HUES64 (cell line): ENCODE data around the gene ATAD3B.
"Not testable (repeated sequence)": the region's sequence is repeated elsewhere in the genome, so short reads cannot be mapped to it uniquely, and the experiment has no call there.

ENCODE experiments used
- H3K27ac ChIP-seq: 2 replicates; pipeline ENCODE4 v1.7.0; 2013; ENCODE audit warnings: low read depth, low read length, inconsistent platforms
- H3K27me3 ChIP-seq: 2 replicates; pipeline ENCODE4 v1.6.1; 2013; ENCODE audit warnings: mild to moderate bottlenecking, low read length; ENCODE audit not compliant: insufficient read depth
- H3K36me3 ChIP-seq: 2 replicates; pipeline ENCODE4 v1.6.1; 2013; ENCODE audit warnings: mild to moderate bottlenecking, low read length; ENCODE audit not compliant: insufficient read depth
- H3K4me1 ChIP-seq: 2 replicates; pipeline ENCODE4 v1.6.1; 2013; ENCODE audit warnings: mild to moderate bottlenecking, low read length, moderate library complexity; ENCODE audit not compliant: insufficient read depth
- H3K4me3 ChIP-seq: 2 replicates; pipeline ENCODE4 v1.5.1; 2013; ENCODE audit warnings: mild to moderate bottlenecking, low read length, moderate library complexity
- H3K9ac ChIP-seq: 2 replicates; pipeline ENCODE4 v1.6.1; 2013; ENCODE audit warnings: mild to moderate bottlenecking, low read depth, low read length
- H3K9me3 ChIP-seq: 2 replicates; pipeline ENCODE4 v1.6.1; 2013; ENCODE audit warnings: low read depth, low read length; ENCODE audit not compliant: insufficient read depth
- WGBS: fragments of 150-250, 120-280 bp; methylation state at CpG from one replicate; pipeline ENCODE4 v1.1.7; 2013; ENCODE audit warnings: missing lambda C conversion rate; 5-methylcytosine and 5-hydroxymethylcytosine counted together

Gene ATAD3B

GRCh38 chr1:1485755-1486317 is 14.3 kb downstream of the ATAD3B start:
- H3K36me3 ChIP-seq, result peaks cover 68% of the 10 kb centered on the region
- WGBS, result 96% methylated on average over 26 of the region's 31 CpGs
- H3K27ac ChIP-seq, H3K4me1 ChIP-seq, H3K9ac ChIP-seq, H3K9me3 ChIP-seq, H3K4me3 ChIP-seq, H3K27me3 ChIP-seq: not testable (repeated sequence)

GRCh38 chr1:1487701-1488100 is 16.1 kb downstream of the ATAD3B start:
- H3K9ac ChIP-seq, result no peak overlapping the region
- H3K27me3 ChIP-seq, result no peaks in the 10 kb centered on the region
- no peak overlapping the region for H3K27ac ChIP-seq
- 96% methylated on average over 18 of the region's 18 CpGs for WGBS
- H3K4me3 ChIP-seq, result no peak overlapping the region
- no peaks in the 10 kb centered on the region for H3K9me3 ChIP-seq
- H3K36me3 ChIP-seq, result peaks cover 77% of the 10 kb centered on the region
- H3K4me1 ChIP-seq, result no peaks in the 10 kb centered on the region

- no peaks in the 10 kb centered on the region for H3K4me1 ChIP-seq
- WGBS, result 94% methylated on average over 16 of the region's 16 CpGs
These were observed 17.7 kb downstream of the ATAD3B start for GRCh38 chr1:1489231-1489630.

GRCh38 chr1:1489861-1490260 is 18.3 kb downstream of the ATAD3B start:
- Histone ChIP-seq H3K4me3 (no peak overlapping the region), H3K36me3 (peaks cover 72% of the 10 kb centered on the region), H3K9me3 (no peaks in the 10 kb centered on the region), H3K27me3 (no peaks in the 10 kb centered on the region), H3K4me1 (no peaks in the 10 kb centered on the region), H3K9ac (no peak overlapping the region), H3K27ac (no peak overlapping the region)
- 96% methylated on average over 19 of the region's 19 CpGs for WGBS

More at GRCh38 chr1:1489231-1489630, 17.7 kb downstream of the ATAD3B start:
- Histone ChIP-seq H3K4me3 (no peak overlapping the region), H3K27ac (no peak overlapping the region), H3K9ac (no peak overlapping the region), H3K9me3 (no peaks in the 10 kb centered on the region), H3K27me3 (no peaks in the 10 kb centered on the region), H3K36me3 (peaks cover 74% of the 10 kb centered on the region)

GRCh38 chr1:1490633-1491230 is 19.2 kb downstream of the ATAD3B start:
- H3K4me3 ChIP-seq, result no peak overlapping the region
- no peaks in the 10 kb centered on the region for H3K4me1 ChIP-seq
- H3K9ac ChIP-seq, result no peak overlapping the region
- no peaks in the 10 kb centered on the region for H3K27me3 ChIP-seq
- H3K9me3 ChIP-seq, result no peaks in the 10 kb centered on the region
- WGBS, result 94% methylated on average over 18 of the region's 25 CpGs
- H3K27ac ChIP-seq, result no peak overlapping the region
- peaks cover 79% of the 10 kb centered on the region for H3K36me3 ChIP-seq

- no peak overlapping the region for H3K9ac ChIP-seq
- H3K9me3 ChIP-seq, result no peaks in the 10 kb centered on the region
- H3K27me3 ChIP-seq, result no peaks in the 10 kb centered on the region
- WGBS, result 96% methylated on average over 10 of the region's 10 CpGs
- H3K4me1 ChIP-seq, result no peaks in the 10 kb centered on the region
- H3K4me3 ChIP-seq, result no peak overlapping the region
- no peak overlapping the region for H3K27ac ChIP-seq
- H3K36me3 ChIP-seq, result peaks cover 78% of the 10 kb centered on the region
These were observed 20.0 kb downstream of the ATAD3B start for GRCh38 chr1:1491601-1492000.

GRCh38 chr1:1494311-1494710 is 22.7 kb downstream of the ATAD3B start:
- not testable (repeated sequence) for H3K9ac ChIP-seq, H3K27ac ChIP-seq, H3K9me3 ChIP-seq, H3K4me3 ChIP-seq, H3K4me1 ChIP-seq, H3K27me3 ChIP-seq
- peaks cover 57% of the 10 kb centered on the region for H3K36me3 ChIP-seq
- 96% methylated on average over 22 of the region's 22 CpGs for WGBS

- not testable (repeated sequence) for H3K9ac ChIP-seq, H3K27me3 ChIP-seq, H3K9me3 ChIP-seq, H3K27ac ChIP-seq, H3K4me3 ChIP-seq, H3K4me1 ChIP-seq
- H3K36me3 ChIP-seq, result peaks cover 46% of the 10 kb centered on the region
- 95% methylated on average over 16 of the region's 18 CpGs for WGBS
These were observed 24.0 kb downstream of the ATAD3B start for GRCh38 chr1:1495461-1495975.

- not testable (repeated sequence) for H3K27ac ChIP-seq, H3K9ac ChIP-seq, H3K4me1 ChIP-seq, H3K36me3 ChIP-seq, H3K27me3 ChIP-seq, H3K9me3 ChIP-seq
- 40% methylated on average over 14 of the region's 16 CpGs for WGBS
- 0 out of 2 replicates have a peak overlapping the region, but pooled peaks have one; percentile 33 for H3K4me3 ChIP-seq
These were observed 33.3 kb downstream of the ATAD3B start for GRCh38 chr1:1504777-1505365.

- not testable (repeated sequence) for H3K27me3 ChIP-seq
- peak overlapping the region; percentile 33; the same call in 1 of the 2 replicates for H3K4me3 ChIP-seq
- 11% methylated on average over 6 of the region's 22 CpGs for WGBS
These were observed 33.8 kb downstream of the ATAD3B start for GRCh38 chr1:1505366-1505798.

GRCh38 chr1:1505801-1506200 is 34.2 kb downstream of the ATAD3B start:
- H3K9ac ChIP-seq, H3K27ac ChIP-seq: not testable (repeated sequence)
- 98% methylated on average over 5 of the region's 5 CpGs for WGBS

More at GRCh38 chr1:1505366-1505798, 33.8 kb downstream of the ATAD3B start:
- not testable (repeated sequence) for H3K9ac ChIP-seq, H3K4me1 ChIP-seq, H3K27ac ChIP-seq, H3K36me3 ChIP-seq, H3K9me3 ChIP-seq

More at GRCh38 chr1:1505801-1506200, 34.2 kb downstream of the ATAD3B start:
- not testable (repeated sequence) for H3K9me3 ChIP-seq, H3K4me3 ChIP-seq, H3K27me3 ChIP-seq, H3K36me3 ChIP-seq, H3K4me1 ChIP-seq
